CD4-positive, alpha-beta T cell treated with Interleukin-6 at 100 ng/mL for 8 hours (primary cell): ENCODE measurements around the gene RNF125.
"Not testable (repeated sequence)": the region's sequence is repeated elsewhere in the genome, so short reads cannot be mapped to it uniquely, and the experiment has no call there.

Experiments
- DNase-seq: peaks from one replicate; pipeline ENCODE4 v3.0.0-alpha.2; 2020; ENCODE audit warnings: mixed read lengths, low spot score

RNF125 gene

DNA sequence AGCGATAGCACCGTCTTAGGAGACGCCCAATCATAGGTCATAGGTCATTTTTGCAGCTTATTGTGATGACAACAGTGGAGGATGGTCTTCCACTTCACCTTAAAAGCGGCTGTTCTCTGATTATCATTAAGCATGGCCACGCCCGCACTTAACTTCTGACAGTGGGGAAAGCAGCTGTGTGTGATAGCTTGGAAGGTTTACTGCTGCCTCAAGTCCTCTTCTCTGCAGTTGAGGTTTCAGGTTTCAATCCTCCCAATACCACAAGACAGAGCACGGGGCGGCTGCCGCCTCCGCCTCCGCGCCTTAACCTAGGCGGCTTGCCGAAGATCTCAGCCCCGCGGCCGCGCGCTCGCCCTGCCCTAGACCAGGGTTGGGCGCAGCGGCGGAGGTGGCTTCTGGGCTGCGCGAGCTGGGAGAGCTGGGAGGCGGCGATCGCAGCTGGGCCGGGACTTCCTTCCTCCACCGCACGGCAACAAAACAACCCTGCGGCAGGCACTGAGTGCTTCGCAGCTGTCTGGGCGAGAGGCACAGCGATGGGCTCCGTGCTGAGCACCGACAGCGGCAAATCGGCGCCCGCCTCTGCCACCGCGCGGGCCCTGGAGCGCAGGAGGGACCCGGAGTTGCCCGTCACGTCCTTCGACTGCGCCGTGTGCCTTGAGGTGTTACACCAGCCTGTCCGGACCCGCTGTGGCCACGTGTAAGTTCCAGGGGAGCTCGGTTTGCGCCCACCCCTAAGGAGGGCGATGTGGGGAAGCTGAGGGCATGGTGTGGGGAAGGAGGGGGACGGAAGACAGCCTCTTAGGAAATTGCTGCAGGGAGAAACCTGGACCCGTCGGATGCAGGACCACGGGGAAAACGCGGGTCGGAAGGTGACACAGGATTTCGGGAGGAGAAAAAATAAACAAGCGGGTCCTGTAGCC lies at the start of gene RNF125:
TSS of gene RNF125 (plus strand) at position 495 of the 920 bp plus-strand sequence. CDS start at position 534, 39 bp downstream.
- DNase-seq, result peak; percentile 90

DNA sequence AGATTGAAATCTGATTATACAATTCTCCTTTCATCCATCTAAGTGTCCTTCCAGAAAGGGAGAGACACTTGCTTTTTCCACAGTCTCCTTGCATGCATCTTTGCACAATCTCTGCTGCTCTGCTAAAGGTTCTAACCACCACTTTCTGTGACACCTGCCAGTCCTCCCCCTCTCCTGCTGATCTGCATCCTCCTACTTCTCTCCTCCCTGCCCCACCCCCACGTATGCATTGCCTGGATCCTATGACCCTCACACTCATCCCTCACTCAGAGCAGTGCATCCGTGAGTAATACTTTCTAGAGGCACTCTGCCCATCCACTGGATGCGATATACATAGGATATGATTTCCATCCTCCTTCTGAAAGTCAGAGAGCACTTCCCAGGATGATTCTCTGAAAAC lies 48.0 kb upstream of the RNF125 start:
- no peak for DNase-seq

DNA sequence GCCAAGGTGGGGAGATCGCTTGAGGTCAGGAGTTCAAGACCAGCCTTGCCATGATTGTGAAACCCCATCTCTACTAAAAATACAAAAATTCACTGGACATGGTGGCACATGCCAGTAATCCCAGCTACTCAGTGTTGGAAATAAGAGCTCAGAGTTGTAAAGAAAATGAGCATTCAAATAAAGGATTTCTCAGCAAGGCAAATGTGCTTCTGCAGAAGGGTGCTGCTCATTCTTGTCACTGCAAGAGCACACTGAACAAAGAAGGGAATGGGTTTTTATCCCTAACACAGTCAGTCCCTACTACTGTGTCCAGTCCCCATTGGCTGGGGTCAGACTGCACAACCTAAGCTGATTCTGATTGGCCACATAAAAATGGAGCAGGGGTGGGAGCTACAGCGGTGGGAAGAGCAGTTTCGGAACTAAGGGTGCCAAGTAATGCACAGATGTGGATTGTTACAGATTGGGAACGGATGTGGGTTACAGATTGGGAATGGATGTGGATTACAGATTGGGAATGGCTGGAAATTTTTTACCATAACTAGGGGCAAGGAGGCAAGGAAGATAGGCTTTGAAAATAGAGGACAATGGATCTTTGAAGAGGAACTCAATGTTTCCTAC lies 44.6 kb upstream of the RNF125 start:
- DNase-seq, result no peak

DNA sequence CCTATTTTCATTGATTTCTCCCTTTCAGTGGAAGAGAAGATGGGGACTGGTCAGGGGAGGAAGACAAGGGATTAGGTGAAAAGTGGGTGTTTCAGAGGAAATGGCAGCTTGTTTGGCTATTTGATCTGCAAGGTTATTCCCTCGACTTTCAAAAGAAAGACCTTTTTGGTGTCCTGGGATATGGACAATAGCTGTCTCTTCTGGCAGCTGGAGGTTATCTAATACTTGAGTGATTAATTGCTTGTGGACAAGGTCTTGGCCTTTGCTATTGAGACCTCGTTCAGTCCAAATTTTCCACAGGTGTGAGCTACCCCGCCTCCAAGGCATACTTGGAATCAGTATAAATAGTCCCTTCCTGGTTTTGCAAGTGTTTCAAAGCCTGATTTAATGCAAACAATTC lies 42.4 kb upstream of the RNF125 start:
- no peak for DNase-seq

DNA sequence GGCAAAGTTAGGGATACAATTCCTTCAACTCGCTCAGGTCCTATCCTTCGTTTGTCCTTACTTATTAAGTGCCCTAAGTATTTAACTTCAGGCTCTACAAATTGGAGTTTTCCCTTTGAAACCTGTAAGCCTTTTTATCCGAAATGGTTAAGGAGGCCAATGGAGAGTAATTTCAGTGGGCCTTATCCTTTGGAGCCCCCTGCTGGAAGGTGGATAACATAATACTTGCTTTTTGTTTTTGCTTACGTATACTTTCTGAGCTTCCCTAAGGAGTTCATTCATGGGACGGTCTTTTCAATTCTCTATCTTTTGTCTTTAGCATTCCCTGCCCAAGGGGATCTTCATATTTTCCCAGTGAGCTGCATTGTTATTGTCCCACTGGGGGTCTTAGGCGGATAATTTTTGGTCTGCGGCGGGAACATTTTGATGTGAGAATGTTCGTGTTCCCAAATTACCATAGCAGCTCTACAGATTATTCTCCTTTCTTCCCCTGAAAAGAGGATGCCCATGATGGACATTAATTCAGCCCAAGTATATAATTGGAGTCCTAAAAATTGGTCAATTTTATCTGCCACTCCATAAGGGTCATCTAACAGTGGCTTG lies 41.3 kb upstream of the RNF125 start:
- DNase-seq, result peak; percentile 35

DNA sequence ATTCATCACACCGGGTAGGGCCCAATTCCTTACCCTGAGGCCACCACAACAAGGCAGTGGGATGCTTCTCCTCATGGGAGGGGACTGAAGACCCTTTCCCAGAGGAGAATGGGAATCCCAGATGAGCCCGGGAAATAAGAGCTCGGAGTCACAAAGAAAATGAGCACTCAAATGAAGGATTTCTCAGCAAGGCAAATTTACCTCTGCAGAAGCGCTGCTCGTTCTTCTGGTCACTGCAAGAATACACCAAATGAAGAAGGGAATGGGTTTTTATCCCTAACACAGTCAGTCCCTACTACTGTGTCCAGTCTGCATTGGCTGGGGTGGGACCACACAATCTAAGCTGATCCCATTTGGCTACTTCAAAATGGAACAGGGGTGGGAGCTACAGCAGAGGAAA lies 40.0 kb upstream of the RNF125 start:
- no peak for DNase-seq

DNA sequence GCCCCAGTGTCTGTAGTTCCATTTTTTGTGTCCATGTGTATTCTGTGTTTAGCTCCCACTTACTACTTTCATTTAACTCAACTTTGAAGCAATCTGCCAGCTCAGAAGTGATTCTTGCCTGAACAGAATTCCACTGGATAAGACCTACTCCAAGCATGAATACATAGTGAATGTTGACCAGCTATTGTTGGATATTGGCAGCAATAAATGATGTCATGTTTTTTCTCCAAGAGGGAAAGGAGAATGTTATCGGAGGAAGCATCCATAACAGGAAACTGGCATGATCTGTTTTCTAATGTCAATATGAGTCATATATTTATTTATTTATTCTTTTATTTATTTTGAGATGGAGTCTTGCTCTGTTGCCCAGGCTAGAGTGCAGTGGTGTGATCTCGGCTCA lies 38.9 kb upstream of the RNF125 start:
- DNase-seq, result no peak

DNA sequence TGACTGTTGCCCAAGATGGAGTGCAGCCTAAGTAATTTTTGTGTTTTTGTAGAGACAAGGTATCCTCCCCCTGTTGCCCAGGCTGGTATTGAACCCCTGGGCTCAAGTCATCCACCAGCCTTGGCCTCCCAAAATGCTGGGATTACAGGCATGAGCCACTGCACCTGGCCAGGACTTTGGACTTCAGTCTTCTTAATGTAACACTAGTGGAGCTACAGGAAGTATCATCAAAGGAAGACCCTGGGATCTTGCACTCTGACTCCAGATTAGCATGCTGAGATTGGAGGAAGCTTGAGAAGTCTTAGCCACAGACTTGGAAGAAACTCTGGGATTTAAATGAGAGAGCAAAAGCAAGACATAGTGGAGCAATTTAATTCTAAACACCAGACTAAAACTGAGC lies 37.8 kb upstream of the RNF125 start:
- no peak for DNase-seq

DNA sequence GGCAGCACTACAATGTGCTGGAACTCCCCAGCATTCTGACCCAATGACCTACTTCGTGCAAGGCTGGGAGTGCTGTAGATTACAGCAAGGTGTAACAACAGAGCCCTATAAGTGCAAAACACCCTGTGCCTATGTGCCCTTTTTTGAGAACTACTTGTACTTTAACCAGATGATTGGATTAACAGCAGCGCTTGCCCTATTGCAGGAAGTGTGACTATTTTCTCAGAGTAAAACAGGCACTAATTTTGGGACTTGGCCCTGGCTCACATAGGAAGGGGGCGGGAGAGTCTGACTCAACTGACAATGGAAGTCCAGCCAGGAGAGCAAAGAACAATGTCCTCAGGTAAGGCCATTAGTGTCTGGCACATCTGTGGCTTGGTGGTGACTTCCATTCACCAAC lies 35.6 kb upstream of the RNF125 start:
- no peak for DNase-seq

DNA sequence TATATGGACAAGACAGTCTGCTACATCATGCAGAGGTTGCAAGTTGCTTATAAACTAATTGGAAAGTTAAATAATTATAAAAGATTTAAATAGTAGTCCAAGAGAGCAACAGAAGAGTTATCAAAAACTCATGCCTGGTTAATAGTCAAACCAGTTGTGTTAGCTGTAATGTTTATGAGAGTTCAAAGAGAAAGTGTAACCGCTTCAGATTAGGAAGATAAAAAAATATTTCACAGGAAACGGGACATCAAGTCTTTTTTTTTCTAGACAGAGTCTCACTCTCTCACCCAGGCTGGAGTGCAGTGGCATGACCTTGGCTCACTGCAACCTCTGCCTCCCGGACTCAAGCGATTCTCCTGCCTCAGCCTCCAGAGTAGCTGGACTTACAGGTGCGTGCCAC lies 34.6 kb upstream of the RNF125 start:
- DNase-seq, result peak; percentile 7

DNA sequence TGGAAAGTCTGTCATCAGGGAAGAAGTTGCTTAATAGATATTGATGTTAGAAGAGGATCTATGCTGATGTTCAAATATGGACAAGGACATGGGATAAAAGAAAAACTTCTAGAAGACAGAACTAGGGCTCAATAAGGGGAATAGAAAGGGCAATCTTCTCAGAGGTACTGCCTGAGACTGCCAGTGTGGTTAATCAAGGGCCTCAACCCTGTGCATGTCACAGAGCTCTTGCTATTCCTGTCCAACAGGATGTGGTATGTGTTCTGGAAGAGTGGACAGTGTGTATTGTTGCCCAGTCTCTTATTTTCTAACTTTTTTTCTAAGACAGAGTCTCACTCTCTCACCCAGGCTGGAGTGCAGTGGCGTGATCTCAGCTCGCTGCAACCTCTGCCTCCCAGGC lies 27.8 kb upstream of the RNF125 start:
- no peak for DNase-seq

DNA sequence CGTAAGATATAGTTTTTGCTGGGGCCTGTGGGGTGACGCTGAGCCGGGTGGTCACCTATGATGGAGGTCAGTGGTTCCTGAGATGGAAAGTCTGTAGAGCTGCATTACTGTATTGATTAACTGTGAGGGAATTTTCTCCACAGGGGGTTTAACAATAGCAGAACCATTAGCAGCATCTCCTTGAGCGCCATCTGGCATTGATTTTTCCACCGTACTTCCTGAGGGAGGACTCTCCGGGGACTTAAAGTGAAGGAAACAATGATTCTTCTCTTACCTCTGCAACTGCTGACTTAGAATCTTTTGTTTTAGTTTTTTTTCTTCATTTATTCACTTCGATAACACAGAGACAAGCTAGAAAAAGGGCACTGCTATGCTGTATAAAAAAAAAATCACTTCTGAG lies 22.6 kb upstream of the RNF125 start:
- no peak for DNase-seq

DNA sequence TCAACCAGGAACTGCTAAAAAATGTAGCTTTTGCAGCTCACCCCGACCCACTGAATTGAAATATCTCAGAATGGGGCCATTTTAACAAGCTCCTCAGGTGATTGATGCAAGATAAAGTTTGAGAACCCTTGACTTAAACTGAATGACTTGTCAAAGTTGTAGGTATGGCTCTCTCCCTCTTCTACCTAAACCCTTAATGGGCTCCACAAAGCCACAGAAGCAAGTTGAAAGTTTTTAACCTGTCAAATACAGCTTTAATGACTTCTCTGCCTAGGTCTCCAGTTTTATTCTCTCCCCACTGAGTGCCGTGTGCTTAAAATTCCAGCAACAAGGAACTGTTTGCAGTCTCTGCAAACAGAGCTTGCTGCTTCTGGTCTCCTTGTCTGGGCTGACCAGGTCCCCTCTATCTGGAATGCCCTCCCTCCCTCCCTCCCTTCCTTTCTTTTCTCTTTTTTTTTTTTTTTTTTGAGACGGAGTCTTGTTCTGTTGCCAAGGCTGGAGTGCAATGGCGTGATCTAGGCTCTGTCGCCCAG lies 19.7 kb upstream of the RNF125 start:
- no peak for DNase-seq

DNA sequence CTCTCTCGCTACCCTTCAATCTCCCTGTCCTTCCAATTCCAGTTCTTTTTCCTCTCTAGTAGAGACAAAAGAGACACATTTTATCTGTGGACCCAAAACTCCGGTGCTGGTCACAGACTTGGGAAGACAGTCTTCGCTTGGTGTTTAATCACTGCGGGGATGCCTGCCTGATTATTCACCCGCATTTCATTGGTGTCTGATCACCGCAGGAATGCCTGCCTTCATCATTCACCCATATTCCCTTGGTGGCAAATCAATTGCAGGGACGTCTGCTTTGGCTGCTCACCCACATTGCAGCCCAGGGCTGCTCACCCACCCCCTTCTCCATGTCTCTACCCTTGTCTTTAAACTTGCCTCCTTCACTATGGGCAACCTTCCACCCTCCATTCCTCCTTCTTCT lies 17.5 kb upstream of the RNF125 start:
- DNase-seq, result not testable (repeated sequence)

DNA sequence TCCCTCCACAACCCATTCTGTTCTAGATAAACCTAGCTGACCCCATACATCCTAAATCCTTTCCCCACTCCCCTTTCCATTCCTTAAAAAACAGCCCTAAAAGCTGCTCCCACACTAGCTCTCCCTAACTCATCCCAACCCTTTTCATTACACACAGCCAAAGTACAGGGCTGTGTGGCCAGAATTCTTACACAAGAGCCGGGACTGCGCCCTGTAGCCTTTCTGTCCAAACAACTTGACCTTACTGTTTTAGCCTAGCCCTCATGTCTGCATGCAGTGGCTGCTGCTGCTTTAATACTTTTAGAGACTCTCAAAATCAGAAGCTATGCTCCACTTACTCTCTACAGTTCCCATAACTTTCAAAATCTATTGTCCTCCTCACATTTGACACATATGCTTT lies 14.8 kb upstream of the RNF125 start:
- not testable (repeated sequence) for DNase-seq

DNA sequence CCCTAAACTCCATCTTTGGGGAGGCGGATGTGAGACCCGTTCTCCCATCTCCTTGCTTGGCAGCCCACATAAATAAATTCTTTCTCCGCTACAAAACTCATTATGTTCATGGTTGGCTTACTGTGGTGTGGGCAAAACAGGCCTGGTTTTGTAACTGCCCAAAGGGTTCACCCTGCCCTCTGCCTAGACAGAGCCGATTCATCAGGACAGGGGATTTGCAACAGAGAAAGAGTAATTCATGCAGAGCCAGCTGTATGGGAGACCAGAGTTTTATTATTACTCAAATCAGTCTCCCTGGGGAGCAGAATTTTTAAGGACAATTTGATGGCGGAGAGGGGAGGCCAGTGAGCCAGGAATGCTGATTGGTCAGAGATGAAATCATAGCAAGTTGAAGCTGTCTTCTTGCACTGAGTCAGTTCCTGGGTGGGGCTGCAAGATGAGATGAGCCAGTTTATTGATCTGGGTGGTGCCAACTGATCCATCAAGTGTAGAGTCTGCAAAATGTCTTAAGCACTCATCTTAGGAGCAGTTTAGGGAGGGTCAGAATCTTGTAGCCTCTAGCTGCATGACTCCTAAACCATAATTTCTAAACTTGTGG lies 8.4 kb upstream of the RNF125 start:
- DNase-seq, result no peak

DNA sequence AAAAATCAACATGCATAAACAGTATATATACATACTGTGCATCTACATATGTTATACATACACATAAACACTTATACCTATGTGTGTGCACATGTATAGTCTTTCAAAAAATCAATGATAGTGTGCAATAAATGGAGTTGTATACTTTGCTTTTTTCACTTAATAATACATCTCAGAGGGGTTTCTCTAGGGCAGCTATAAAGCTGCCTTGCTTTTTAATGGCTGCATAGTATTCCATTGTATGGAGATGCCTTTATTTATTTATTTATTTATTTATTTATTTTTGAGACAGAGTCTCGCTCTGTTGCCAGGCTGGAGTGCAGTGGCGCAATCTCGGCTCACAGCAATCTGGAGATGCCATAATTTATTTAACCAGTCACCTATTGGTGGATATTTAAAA lies 7.4 kb upstream of the RNF125 start:
- DNase-seq, result no peak

DNA sequence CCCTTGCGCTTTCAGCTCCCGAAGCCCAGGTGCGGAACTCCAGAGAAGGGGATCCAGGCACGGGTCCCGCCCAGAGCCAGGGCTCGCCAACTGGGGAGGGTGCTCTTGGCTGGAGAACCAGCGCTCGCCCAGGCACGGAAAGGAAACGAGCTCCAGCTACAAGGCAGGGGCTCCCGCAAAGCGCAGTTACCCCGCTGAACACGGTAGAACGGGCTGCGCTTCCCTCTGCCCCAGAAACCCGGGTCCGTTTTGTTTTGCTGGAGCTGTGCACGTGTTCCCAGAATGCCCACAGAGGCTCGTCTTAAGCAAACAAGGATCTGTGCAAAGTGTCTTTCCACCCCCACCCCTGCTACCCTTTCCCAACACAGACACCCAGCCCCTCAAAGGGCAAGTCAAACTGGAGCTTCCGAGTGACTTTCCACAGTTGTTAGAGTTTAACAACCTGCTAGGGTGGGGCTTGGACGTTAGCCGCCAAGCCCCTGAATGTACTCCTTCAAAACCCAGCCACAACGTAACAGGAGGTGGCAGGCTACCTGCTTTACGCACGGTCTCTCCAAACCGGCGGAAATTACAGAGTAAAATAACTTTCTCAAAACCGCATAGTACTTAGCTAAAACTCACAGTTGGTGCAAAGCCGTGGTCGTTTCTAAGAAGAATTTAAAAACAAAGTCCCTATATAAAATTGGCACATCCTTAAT lies 775 bp downstream of the RNF125 start:
- DNase-seq, result peak; percentile 66

DNA sequence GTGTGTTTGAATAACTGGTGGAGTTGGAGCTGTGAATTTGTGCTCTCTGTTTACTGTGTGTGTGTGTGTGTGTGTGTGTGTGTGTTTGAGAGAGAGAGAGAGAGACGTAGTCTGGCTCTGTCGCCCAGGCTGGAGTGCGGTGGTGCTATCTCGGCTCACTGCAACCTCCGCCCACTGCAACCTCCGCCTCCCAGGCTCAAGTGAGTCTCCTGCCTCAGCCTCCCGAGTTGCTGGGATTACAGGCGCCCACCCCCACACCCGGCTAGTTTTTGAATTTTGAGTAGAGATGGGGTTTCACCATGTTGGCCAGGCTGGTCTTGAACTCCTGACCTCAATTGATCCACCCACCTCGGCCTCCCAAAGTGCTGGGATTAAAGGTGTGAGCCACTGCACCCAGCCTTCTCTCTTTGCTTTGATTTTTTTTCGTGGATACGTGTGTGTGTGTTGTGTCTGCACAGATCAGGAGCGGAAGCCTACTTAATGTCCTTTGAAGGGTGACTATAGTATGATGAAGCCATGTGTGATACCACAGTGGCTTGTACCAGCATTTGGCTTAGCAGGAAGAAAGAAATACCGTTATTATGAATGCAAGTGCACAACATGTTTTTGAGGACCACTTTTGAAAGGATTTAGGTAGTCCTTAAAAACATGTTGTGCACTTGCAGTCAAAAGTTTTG lies 1.5 kb downstream of the RNF125 start:
- peak; percentile 47 for DNase-seq

DNA sequence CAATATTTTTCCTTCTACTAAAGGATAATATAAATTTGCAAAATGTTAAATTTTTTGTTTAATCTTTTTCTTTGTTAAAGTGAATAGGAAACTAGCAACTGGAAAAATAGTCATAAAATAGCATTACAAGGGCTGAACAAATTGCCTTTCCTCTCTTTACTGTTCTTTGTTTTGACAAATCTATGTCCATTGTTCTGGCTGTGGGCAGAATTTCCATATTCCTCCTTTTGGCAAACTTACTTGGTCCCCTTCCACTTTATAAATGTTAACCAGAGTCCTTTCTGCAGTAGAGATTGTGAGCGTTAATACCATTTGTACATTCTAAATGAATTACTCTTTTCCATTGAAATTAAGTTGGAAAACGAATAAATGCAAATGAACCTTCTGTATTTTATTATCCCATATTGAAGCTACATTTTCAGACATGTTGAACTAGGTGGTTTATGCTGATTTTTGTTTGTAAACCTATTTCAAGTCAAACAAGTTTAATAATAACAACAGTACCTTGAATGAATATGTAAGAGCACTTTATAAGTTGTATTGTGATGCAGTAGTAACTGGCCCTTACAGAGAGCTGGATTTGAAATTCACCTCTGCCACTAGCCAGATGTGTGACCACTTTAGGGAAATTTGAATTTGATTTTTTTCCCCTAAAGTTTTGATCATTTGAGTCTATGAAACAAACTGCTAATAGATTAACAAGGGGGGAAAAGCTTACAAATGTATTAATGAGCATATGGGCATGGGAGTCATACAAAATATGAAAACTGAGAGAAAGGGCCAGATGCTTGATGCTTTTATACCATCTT lies 3.3 kb downstream of the RNF125 start:
- DNase-seq, result no peak
